K562 (cell line): ENCODE results near the gene GANAB. TPM values are rescaled to one million over a fixed set of nuclear protein-coding genes. Genes with fewer than 3 reads are reported as not detected.

Experiments used
- CBFA2T3 ChIP-seq: fragments of 450-650 bp; IDR thresholded peaks from 2 replicates; pipeline ENCODE4 v1.6.1; 2017
- CBX3 ChIP-seq, 2 experiments: IDR thresholded peaks; 1 replicate in 1 of 2; 2 replicates in 1 of 2; pipeline ENCODE4 v1.6.1; 2012; ENCODE audit warnings: inconsistent platforms in 2 of 2, low read length in 2 of 2, borderline replicate concordance in 1 of 2, control low read depth in 1 of 2
- CXXC5 ChIP-seq: fragments of 250-450 bp; sonication (Bioruptor Pico); IDR thresholded peaks from 2 replicates; pipeline ENCODE4 v1.8.0; 2022; ENCODE audit warnings: inconsistent platforms, mild to moderate bottlenecking, moderate library complexity
- DNMT1 ChIP-seq: fragments of 450-650 bp; IDR thresholded peaks from 2 replicates; pipeline ENCODE4 v1.6.1; 2016; ENCODE audit warnings: antibody characterized with exemption, mild to moderate bottlenecking
- DPF2 ChIP-seq: fragments of 450-650 bp; IDR thresholded peaks from 2 replicates; pipeline ENCODE4 v1.6.1; 2016
- FOXJ2 ChIP-seq: fragments of 200-800 bp; sonication (Bioruptor generic); IDR thresholded peaks from 2 replicates; pipeline ENCODE4 v1.6.1; 2016; ENCODE audit warnings: missing genetic modification characterization, missing compliant biosample characterization
- HMGXB4 ChIP-seq: sonication (generic); formaldehyde crosslinking; IDR thresholded peaks from 2 replicates; pipeline ENCODE4 v1.8.1; 2023; ENCODE audit warnings: mild to moderate bottlenecking, missing genetic modification reagents
- HNRNPK ChIP-seq: fragments of 200-400 bp; formaldehyde crosslinking; IDR thresholded peaks from one replicate; pipeline ENCODE4 v1.6.1; 2018; ENCODE audit warnings: mild to moderate bottlenecking, low read depth, low read length; ENCODE audit not compliant: poor library complexity, severe bottlenecking
- KDM5B ChIP-seq: fragments of 200-600 bp; sonication (generic); IDR thresholded peaks from 2 replicates; pipeline ENCODE4 v1.6.1; 2012; ENCODE audit warnings: low read depth, mild to moderate bottlenecking, moderate library complexity, low read length, control low read depth, inconsistent platforms; ENCODE audit not compliant: insufficient replicate concordance
- NCOA1 ChIP-seq: fragments of 450-650 bp; IDR thresholded peaks from 2 replicates; pipeline ENCODE4 v1.6.1; 2016; ENCODE audit warnings: low read depth
- NR2C2 ChIP-seq, 2 experiments: fragments of 200-800 bp in 1 of 2; sonication (Bioruptor generic) in 1 of 2; sonication (generic) in 1 of 2; formaldehyde crosslinking in 1 of 2; IDR thresholded peaks; 2 replicates each; pipeline versions ENCODE4 v1.6.1 to v1.8.0; 2016 to 2022; ENCODE audit warnings: mild to moderate bottlenecking in 1 of 2, missing compliant biosample characterization in 1 of 2, missing genetic modification characterization in 1 of 2, missing genetic modification reagents in 1 of 2
- RAD51 ChIP-seq: fragments of 450-650 bp; IDR thresholded peaks from 2 replicates; pipeline ENCODE4 v1.7.1; 2016; ENCODE audit warnings: low read depth, mild to moderate bottlenecking, borderline replicate concordance
- SNRNP70 ChIP-seq: fragments of 200-400 bp; formaldehyde crosslinking; optimal IDR thresholded peaks from 2 replicates; pipeline ENCODE3; 2017; ENCODE audit warnings: low read depth, low read length
- SREBF2 ChIP-seq: sonication (generic); formaldehyde crosslinking; IDR thresholded peaks from 2 replicates; pipeline ENCODE4 v1.4.0; 2020; ENCODE audit warnings: mild to moderate bottlenecking, missing genetic modification reagents
- TGIF2 ChIP-seq: sonication (generic); formaldehyde crosslinking; IDR thresholded peaks from 2 replicates; pipeline ENCODE4 v1.8.1; 2022; ENCODE audit warnings: mild to moderate bottlenecking, missing genetic modification reagents, moderate library complexity
- ZFPM2 ChIP-seq: fragments of 250-450 bp; sonication (Bioruptor Pico); IDR thresholded peaks from 2 replicates; pipeline ENCODE4 v1.5.1; 2022; ENCODE audit warnings: mild to moderate bottlenecking
- ZNF280B ChIP-seq: fragments of 250-450 bp; sonication (Bioruptor Pico); IDR thresholded peaks from 2 replicates; pipeline ENCODE4 v1.5.1; 2021; ENCODE audit warnings: mild to moderate bottlenecking
- ZNF586 ChIP-seq: fragments of 450-650 bp; formaldehyde crosslinking; conservative IDR thresholded peaks from 2 replicates; pipeline ENCODE4 v1.4.0; 2020; ENCODE audit warnings: mild to moderate bottlenecking, moderate library complexity
- polyA plus RNA-seq, 8 experiments: library from polyadenylated mRNA; depleted of rRNA in 4 of 8; stranded (reverse) in 5 of 8; unstranded in 3 of 8; fragments of >200 nt; fragmentation: Nextera tagmentation in 2 of 8; fragmentation: Illumina TruSeq in 1 of 8; extraction: Ambion mirVana in 2 of 8; extraction: Trizol in 1 of 8; gene quantifications; 2 replicates each; pipeline versions ENCODE4 v1.2.1 to v1.2.3, GENCODE V29; 2011 to 2014; ENCODE audit warnings: inconsistent platforms in 1 of 8, missing spikeins in 1 of 8
- total RNA-seq, 7 experiments: library from RNA; depleted of rRNA in 6 of 7; stranded (reverse); fragments of >200 nt in 6 of 7; fragmentation: Illumina TruSeq in 2 of 7; extraction: Trizol in 2 of 7; gene quantifications; 2 replicates each; pipeline versions ENCODE4 v1.2.1 to v1.2.3, GENCODE V29; 2011 to 2021; ENCODE audit warnings: low replicate concordance in 1 of 7
- TF ChIP-seq, protein P1 (sequence below): IDR thresholded peaks from 3 replicates; pipeline ENCODE4 v1.6.1; 2011; ENCODE audit warnings: borderline replicate concordance, mild to moderate bottlenecking, moderate library complexity; ENCODE audit not compliant: insufficient read length; ENCODE audit errors: extremely low read depth

GANAB gene
- total and polyA plus RNA-seq, 9 of the 15 experiments (the other 6 are each of a cell fraction or from before 2014, with no cell fraction given): 6.5 to 284 (median 161) TPM

DNA sequence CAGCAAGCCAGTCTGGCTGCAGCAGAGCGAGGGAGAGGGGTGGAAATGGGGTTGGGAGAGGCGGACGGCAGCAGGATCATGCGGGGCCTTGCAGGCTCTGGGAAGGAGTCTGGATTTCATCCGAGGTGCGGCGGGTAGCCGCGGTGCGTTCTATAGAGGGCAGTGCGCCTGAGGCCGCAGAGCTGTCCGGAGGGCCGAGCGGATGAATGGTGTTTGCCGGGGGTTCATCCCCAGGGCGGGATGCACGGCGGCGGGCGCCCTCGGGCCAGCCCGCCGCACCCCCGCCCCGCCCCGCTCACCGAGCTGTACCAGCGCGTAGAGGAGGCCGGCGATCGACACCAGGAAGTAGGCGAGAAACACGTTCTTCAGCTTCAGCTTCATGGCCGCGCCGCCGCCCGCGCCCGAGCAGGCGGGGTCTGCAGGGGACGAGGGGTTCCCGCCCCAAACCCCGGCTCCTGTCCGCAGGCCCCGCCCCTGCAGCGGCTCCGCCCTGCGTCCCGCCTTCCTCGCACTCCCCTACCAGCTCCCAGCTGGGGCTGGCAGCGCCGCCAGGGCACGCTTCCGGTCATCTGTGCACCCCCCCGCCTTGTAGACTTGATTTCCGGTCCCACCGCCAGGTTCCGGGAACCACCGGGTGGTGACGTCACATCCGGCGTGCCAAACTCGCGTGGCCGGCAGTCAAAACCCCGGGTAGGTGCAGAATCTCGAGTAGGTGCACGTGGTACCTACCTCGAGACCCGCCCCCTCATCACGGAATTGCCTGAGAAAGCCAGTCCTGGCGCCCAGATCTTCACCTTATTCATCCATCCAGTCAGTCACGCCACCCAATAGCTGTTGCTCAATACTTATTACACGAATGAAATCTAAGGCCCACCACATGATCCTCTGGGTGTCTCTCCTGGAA is 24.6 kb downstream of the GANAB start, which contains the start of gene B3GAT3 (continued):
- TF ChIP-seq HMGXB4 (CRISPR knock-in tag): 0 out of 2 replicates have a peak, but pooled peaks have one; percentile 26
- no peak for TF ChIP-seq NR2C2 (CRISPR knock-in tag; IDR thresholded peaks at IDR 0.05)
- peak; percentile 82 for TF ChIP-seq NR2C2 (tag; IDR thresholded peaks at IDR 0.05)
- peak; percentile 90 for TF ChIP-seq HNRNPK
- peak; percentile 82; the same call in 1 of the 2 replicates for TF ChIP-seq NCOA1
- peak; percentile 50 for TF ChIP-seq KDM5B
- TF ChIP-seq ZNF280B (CRISPR knock-in tag): no peak
- no peak for TF ChIP-seq FOXJ2
- no peak for TF ChIP-seq ZFPM2 (CRISPR knock-in tag)
- TF ChIP-seq, protein P1, sequence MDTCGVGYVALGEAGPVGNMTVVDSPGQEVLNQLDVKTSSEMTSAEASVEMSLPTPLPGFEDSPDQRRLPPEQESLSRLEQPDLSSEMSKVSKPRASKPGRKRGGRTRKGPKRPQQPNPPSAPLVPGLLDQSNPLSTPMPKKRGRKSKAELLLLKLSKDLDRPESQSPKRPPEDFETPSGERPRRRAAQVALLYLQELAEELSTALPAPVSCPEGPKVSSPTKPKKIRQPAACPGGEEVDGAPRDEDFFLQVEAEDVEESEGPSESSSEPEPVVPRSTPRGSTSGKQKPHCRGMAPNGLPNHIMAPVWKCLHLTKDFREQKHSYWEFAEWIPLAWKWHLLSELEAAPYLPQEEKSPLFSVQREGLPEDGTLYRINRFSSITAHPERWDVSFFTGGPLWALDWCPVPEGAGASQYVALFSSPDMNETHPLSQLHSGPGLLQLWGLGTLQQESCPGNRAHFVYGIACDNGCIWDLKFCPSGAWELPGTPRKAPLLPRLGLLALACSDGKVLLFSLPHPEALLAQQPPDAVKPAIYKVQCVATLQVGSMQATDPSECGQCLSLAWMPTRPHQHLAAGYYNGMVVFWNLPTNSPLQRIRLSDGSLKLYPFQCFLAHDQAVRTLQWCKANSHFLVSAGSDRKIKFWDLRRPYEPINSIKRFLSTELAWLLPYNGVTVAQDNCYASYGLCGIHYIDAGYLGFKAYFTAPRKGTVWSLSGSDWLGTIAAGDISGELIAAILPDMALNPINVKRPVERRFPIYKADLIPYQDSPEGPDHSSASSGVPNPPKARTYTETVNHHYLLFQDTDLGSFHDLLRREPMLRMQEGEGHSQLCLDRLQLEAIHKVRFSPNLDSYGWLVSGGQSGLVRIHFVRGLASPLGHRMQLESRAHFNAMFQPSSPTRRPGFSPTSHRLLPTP: no peak
- no peak for TF ChIP-seq DNMT1
- 0 out of 2 replicates have a peak, but pooled peaks have one; percentile 19 for TF ChIP-seq CBFA2T3
- TF ChIP-seq CXXC5: peak; percentile 77
- TF ChIP-seq CBX3 (IDR thresholded peaks at IDR 0.05; ENCODE audit: borderline replicate concordance in 1 of 2, low read length in 2 of 2): no peak; a peak in 1 of 3 replicates
- peak; percentile 48 for TF ChIP-seq DPF2
- TF ChIP-seq SREBF2: no peak
- peak; percentile 75 for TF ChIP-seq RAD51
- no peak for TF ChIP-seq ZNF586 (CRISPR knock-in tag)
- TF ChIP-seq TGIF2 (CRISPR knock-in tag): peak; percentile 99
- no peak for TF ChIP-seq SNRNP70
